ENCODE data around the gene NEDD4L.

- TF ChIP-seq, protein P1, sequence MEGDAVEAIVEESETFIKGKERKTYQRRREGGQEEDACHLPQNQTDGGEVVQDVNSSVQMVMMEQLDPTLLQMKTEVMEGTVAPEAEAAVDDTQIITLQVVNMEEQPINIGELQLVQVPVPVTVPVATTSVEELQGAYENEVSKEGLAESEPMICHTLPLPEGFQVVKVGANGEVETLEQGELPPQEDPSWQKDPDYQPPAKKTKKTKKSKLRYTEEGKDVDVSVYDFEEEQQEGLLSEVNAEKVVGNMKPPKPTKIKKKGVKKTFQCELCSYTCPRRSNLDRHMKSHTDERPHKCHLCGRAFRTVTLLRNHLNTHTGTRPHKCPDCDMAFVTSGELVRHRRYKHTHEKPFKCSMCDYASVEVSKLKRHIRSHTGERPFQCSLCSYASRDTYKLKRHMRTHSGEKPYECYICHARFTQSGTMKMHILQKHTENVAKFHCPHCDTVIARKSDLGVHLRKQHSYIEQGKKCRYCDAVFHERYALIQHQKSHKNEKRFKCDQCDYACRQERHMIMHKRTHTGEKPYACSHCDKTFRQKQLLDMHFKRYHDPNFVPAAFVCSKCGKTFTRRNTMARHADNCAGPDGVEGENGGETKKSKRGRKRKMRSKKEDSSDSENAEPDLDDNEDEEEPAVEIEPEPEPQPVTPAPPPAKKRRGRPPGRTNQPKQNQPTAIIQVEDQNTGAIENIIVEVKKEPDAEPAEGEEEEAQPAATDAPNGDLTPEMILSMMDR (IDR thresholded peaks at IDR 0.05) = no peak
- TF ChIP-seq POLR2A (IDR thresholded peaks at IDR 0.05) (no peak), EP300 (IDR thresholded peaks at IDR 0.05) (no peak), POLR2AphosphoS5 (IDR thresholded peaks at IDR 0.05) (no peak)
Measured at GRCh38 chr18:58323866-58324762, 280.1 kb downstream of the NEDD4L start.

Data from sigmoid colon (tissue), 4 donors.